Small intestine (tissue), 7 donors: Measurements from ENCODE around the gene LENEP. TPM values are rescaled to one million over a fixed set of nuclear protein-coding genes. Genes with fewer than 3 reads are reported as not detected.

Source experiments
- DNase-seq, 2 donors: peaks; one replicate each; pipeline versions ENCODE4 v3.0.0 to v3.0.0-alpha.2; 2013
- FAIRE-seq: peaks from 2 replicates; lab custom pipeline; 2012; peaks lifted over from hg19 to GRCh38; lab: Jason Lieb, UNC
- H3K27ac ChIP-seq, 3 donors: one replicate each; pipeline ENCODE4 v1.5.1; 2013; ENCODE audit warnings: low read length in 2 of 3, mild to moderate bottlenecking in 2 of 3, control low read depth in 1 of 3, inconsistent platforms in 1 of 3, low read depth in 1 of 3, moderate library complexity in 1 of 3
- H3K27me3 ChIP-seq, 3 donors: one replicate each; pipeline ENCODE4 v1.6.1; 2013; ENCODE audit warnings: low read length in 3 of 3, inconsistent platforms in 1 of 3; ENCODE audit not compliant: control insufficient read depth in 3 of 3, insufficient read depth in 3 of 3
- H3K36me3 ChIP-seq, 3 donors: one replicate each; pipeline ENCODE4 v1.6.1; 2013; ENCODE audit warnings: low read length in 3 of 3, inconsistent platforms in 1 of 3, low read depth in 1 of 3, mild to moderate bottlenecking in 1 of 3, moderate library complexity in 1 of 3; ENCODE audit not compliant: control insufficient read depth in 3 of 3, insufficient read depth in 2 of 3
- H3K4me1 ChIP-seq, 3 donors: one replicate each; pipeline ENCODE4 v1.6.1; 2013; ENCODE audit warnings: low read length in 2 of 3, inconsistent platforms in 1 of 3, low read depth in 1 of 3, mild to moderate bottlenecking in 1 of 3, moderate library complexity in 1 of 3; ENCODE audit not compliant: control insufficient read depth in 3 of 3, insufficient read depth in 2 of 3
- H3K4me3 ChIP-seq, 3 donors: one replicate each; pipeline ENCODE4 v1.5.1; 2013; ENCODE audit warnings: low read length in 3 of 3, control low read depth in 1 of 3, inconsistent platforms in 1 of 3, low read depth in 1 of 3, mild to moderate bottlenecking in 1 of 3, moderate library complexity in 1 of 3
- H3K9me3 ChIP-seq, 2 donors: one replicate each; pipeline ENCODE4 v1.6.1; 2013; ENCODE audit warnings: low read depth in 1 of 2, low read length in 1 of 2; ENCODE audit not compliant: control insufficient read depth in 2 of 2, insufficient read depth in 1 of 2
- WGBS, 3 donors: extraction: QIAGEN DNeasy Blood & Tissue Kit; methylation state at CpG; one replicate each; pipeline ENCODE4 v1.1.7; 2013; 5-methylcytosine and 5-hydroxymethylcytosine counted together
- polyA plus RNA-seq, 4 donors: library from polyadenylated mRNA; stranded (reverse) in 3 of 4; unstranded in 1 of 4; fragments of 200-250 nt in 3 of 4; fragments of 120-200 nt in 1 of 4; gene quantifications; one replicate each; pipeline versions ENCODE4 v1.2.1 to v1.2.3, GENCODE V29; 2013
- donor health status: healthy with polysubstance abuse.
- donor health status: control.
- donor health status: control.
- donor health status: Bipolar disorder and iron deficiency.
- donor health status: healthy.

The LENEP gene
- polyA plus RNA-seq, 4 donors = 0.64 TPM; not detected in 3

DNA sequence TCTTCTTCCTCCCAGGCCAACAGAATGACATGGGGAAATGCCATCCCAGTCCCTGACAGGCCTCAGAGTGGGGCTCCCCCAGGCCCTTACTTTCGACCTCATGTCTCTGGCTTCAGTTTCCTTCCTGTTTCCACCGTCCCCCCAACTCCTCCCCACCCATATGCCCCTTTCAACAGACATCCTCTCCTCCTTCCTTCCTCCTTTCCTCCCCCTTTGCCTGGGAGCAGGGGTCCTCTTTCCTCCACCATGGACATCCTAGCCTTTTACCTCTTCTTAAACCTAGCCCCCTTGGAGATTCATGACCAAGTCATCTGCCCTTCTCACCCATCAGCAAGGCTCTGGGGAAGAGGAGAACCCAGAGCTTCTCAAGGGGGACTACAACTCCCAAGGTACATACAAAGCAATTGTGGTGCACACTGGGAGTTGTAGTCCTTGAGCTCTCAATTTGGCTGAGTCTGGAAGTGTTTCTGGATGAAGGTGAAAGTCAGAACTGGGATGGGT, 13.3 kb downstream of the LENEP start:
- no peak for DNase-seq
- Histone ChIP-seq H3K27ac (peak overlapping the region; percentile 68 to 99 (median 96)), H3K27me3 (no peaks in the 10 kb centered on the region), H3K4me1 (peaks cover 7 to 74% (median 30%) of the 10 kb centered on the region in 3 donors), H3K4me3 (no peak overlapping the region), H3K9me3 (no peaks in the 10 kb centered on the region), H3K36me3 (peaks cover 0 to 70% (median 4%) of the 10 kb centered on the region in 3 donors)
- 0 to 17% (median 11%) methylated on average over 2 of the region's 2 CpGs for WGBS, 3 donors
- FAIRE-seq = no peak

DNA sequence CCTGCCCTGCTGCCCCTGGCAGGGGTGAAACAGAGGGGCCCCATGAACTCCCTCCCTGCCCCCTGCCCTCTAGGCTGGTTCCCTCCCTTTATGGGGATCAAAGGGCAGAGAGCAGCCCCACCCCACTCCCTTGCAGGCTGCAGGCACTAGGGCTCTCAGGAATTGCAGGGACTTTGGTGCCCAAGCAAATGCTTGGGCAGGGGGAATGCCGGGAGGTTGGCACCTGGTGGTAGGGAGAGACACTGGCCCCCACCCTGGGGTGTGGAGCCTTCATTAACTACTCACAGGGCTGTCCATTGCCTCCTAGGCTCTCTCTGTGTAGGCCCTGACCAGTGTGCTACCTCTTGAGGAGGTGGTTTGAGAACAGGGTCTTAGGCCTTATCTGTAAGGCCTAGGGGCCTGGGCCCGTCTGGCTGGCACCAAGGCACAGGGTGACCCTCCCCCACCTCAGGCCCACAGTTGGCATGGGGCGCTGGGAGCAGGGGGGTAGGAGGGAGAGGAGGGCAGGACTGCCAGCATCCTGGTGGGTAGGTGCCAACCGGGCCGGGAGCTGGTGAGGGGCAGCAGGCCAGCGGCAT, 14.0 kb downstream of the LENEP start:
- FAIRE-seq (no peak), DNase-seq (peak; percentile 82 to 99)
- Histone ChIP-seq H3K27me3 (no peaks in the 10 kb centered on the region), H3K9me3 (no peaks in the 10 kb centered on the region), H3K4me3 (peak overlapping the region in 2 of 3 donors; percentile 23 to 60), H3K36me3 (peaks cover 0 to 77% (median 4%) of the 10 kb centered on the region in 3 donors), H3K4me1 (peaks cover 7 to 81% (median 36%) of the 10 kb centered on the region in 3 donors), H3K27ac (peak overlapping the region; percentile 68 to 96 (median 95))
- WGBS, 3 donors = 19 to 55% (median 47%) methylated on average over 6 of the region's 6 CpGs

DNA sequence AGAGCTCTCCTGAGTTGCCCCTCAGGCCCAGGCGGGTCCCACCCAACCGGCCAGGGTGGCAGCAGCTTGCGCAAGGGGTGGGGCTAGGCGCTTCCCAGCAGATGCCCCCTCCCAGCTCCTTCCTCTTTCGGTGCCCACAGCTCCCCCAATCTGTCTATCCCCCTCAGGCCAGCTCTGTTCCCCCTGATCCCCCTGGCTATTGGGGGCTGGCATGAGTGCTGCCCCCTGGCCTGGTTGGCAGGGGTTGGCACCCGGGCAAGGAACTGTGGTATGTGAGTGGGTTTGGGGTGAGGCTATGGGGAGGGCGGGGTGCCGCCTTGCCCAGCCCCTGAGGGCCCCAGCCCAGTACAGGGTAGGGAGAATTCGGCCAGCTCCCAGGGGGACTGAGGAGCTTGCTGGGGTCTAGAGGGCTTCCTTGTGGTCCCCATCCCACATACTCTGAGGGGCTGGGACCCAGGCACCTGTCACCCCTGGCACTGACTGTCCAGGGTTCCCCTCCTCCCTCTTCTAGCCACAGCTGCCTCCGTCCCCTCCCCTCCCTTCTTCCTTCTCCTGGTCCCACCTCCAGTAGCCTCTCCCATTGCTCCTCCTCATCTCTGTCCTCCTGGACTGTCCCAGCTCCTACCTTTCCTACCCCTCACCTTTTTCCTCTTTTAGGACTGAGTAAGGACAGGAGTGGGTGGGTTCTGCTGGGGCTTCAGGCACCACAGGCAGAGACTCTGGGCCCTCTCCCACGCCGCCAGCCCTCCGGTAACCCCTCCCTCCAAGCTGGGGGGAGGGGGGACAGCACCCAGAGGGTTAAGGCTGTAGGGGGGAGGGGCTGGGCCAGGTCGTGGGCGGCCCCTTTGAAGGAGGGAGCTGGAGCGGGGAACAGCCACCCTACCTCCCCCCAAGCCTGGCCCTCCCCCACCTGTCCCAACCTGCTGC, 14.9 kb downstream of the LENEP start:
- DNase-seq = peak in 1 of 2 donors; percentile 83
- Histone ChIP-seq H3K36me3 (peaks cover 0 to 86% (median 4%) of the 10 kb centered on the region in 3 donors), H3K27me3 (no peaks in the 10 kb centered on the region), H3K9me3 (no peaks in the 10 kb centered on the region), H3K4me3 (peak overlapping the region; percentile 23 to 60 (median 30)), H3K27ac (peak overlapping the region; percentile 64 to 96 (median 95)), H3K4me1 (peaks cover 7 to 91% (median 41%) of the 10 kb centered on the region in 3 donors)
- WGBS, 3 donors = 4 to 44% (median 44%) methylated on average over 12 to 16 of the region's 16 CpGs
- no peak for FAIRE-seq

DNA sequence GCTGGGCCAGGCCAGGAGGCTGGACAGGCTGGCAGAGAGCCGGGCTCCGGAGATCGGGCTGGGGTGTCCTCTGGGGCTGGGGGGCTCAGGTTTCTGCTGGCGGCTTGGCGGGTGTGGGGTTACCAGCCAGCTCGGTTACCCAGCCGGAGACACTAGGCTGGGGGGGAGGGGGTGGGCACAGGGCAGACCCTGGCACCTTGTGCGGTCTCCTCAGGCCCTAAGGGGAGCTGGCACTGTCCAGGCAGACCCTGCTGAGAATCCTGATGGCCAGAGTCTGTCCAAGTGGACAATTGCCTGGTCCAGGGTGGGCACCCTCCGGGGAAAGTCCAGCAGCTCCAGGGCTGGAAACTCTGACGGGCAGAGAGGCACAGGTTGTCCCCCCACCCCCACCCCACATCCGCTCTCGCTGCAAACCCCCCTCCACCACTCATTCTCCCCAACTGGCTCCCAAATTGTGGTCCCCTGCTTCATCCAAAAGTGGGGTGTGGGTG, 15.9 kb downstream of the LENEP start:
- peaks cover 7 to 94% (median 46%) of the 10 kb centered on the region in 3 donors for H3K4me1 ChIP-seq
- DNase-seq (no peak), FAIRE-seq (no peak)
- 40 to 70% (median 67%) methylated on average over 8 to 12 of the region's 12 CpGs for WGBS, 3 donors
- H3K36me3 ChIP-seq = peaks cover 0 to 92% (median 4%) of the 10 kb centered on the region in 3 donors
- no peaks in the 10 kb centered on the region for H3K9me3 ChIP-seq
- H3K4me3 ChIP-seq = peak overlapping the region in 2 of 3 donors; percentile 23 to 60
- peak overlapping the region; percentile 64 to 96 (median 95) for H3K27ac ChIP-seq
- H3K27me3 ChIP-seq = no peaks in the 10 kb centered on the region

DNA sequence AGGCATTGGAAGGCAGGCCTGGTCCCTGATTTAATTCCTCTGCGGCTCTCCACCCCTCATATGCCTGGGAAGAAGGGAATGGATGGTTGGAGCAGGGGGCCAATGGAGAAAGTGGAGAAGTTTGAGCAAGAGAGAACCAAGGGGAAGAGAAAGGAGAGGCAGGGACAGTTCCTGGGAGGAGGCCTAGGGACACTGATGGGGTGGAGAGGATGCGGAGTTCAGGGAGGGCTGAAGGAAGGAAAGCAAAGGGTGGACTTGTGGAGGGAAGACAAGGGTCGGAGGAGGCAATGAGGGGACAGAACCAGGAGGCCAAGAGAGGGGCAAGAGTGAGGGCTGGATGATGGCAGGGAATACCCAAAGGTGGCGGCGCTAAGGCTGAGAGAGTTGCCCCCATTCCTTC, 16.4 kb downstream of the LENEP start:
- peak overlapping the region; percentile 17 to 95 (median 73) for H3K27ac ChIP-seq
- H3K4me3 ChIP-seq = peak overlapping the region in 2 of 3 donors; percentile 13 to 60
- H3K36me3 ChIP-seq = peaks cover 0 to 92% (median 8%) of the 10 kb centered on the region in 3 donors
- DNase-seq = no peak
- no peaks in the 10 kb centered on the region for H3K9me3 ChIP-seq
- 78 to 88% (median 83%) methylated on average over 5 of the region's 5 CpGs for WGBS, 3 donors
- no peaks in the 10 kb centered on the region for H3K27me3 ChIP-seq
- no peak for FAIRE-seq
- H3K4me1 ChIP-seq = peaks cover 7 to 89% (median 41%) of the 10 kb centered on the region in 3 donors

DNA sequence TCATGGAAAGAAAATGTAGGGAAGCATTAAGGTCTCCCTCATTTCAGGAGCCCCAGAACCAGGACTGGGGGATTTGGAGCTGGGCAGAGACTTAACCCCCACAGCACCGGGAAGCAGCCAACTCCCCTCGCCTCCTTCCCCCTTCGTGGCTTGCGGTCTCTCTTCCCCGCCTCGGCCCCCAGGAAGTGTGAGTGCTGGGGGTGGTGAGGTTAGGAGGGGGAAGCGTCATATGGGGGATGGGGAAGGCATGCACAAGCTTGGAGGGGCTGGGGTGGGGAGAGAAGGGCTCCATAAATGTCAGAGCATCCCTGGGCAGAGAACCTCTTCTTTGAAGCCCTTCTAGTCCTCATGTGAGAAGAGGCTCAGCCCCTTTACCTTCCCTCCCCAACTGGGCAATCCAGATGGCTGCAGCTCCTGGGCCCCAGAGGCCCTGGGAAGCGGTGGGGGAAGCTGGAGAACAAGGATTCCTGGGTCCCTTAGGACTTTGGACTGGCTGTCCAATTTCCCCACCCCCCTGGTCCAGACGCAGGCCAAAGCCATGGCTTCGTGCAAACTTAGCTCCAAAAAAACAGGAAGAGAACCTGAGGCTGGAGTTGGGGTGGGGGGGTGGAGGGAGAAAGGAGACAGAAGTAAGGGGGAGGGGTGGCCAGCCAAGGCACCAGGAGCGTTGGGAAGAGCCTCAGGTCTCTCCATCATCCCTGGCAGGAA, 17.0 kb downstream of the LENEP start:
- Histone ChIP-seq H3K27me3 (no peaks in the 10 kb centered on the region), H3K36me3 (peaks cover 3 to 94% (median 14%) of the 10 kb centered on the region in 3 donors), H3K9me3 (no peaks in the 10 kb centered on the region), H3K4me1 (peaks cover 7 to 85% (median 36%) of the 10 kb centered on the region in 3 donors), H3K4me3 (peak overlapping the region in 2 of 3 donors; percentile 38 to 60), H3K27ac (peak overlapping the region; percentile 28 to 95 (median 73))
- WGBS, 3 donors = 28 to 45% (median 28%) methylated on average over 8 to 11 of the region's 11 CpGs
- FAIRE-seq = no peak
- peak in 1 of 2 donors; percentile 47 for DNase-seq

DNA sequence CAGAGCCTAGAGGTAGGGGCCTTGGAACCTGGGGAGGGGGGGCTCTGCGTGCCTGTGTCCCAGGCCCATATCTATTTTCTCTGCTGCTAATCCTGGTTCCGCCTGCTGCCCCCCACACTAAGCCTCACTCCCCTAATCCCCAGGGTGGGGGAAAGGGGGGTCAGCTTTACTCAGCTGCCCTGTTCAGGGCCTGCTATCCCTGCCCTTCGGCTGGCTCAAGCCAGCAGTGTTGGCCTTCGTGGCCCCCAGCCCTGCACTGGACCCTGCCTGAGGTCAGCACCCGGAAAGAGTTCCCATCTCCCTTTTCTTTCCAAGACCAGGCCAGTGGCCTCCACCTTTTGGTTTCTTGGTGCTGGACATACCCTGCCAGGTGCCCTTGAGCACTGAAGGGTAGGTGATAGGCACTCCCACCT, 17.6 kb downstream of the LENEP start:
- Histone ChIP-seq H3K4me3 (peak overlapping the region in 1 of 3 donors; percentile 60), H3K36me3 (peaks cover 6 to 94% (median 17%) of the 10 kb centered on the region in 3 donors), H3K9me3 (no peaks in the 10 kb centered on the region), H3K27ac (peak overlapping the region; percentile 28 to 95 (median 73)), H3K27me3 (no peaks in the 10 kb centered on the region), H3K4me1 (peaks cover 4 to 79% (median 30%) of the 10 kb centered on the region in 3 donors)
- DNase-seq = no peak
- WGBS, 3 donors = 62 to 75% (median 64%) methylated on average over 4 to 5 of the region's 5 CpGs
- FAIRE-seq = no peak
